Testis (tissue), 3 donors: ENCODE data around the gene C1orf21. TPM values are rescaled to one million over a fixed set of nuclear protein-coding genes. Genes with fewer than 3 reads are reported as not detected.

Experiments
- DNase-seq: peaks from one replicate; pipeline ENCODE4 v3.0.0-alpha.2; 2019
- H3K27ac ChIP-seq, 2 donors: fragments of 200-600 bp; sonication (generic); one replicate each; pipeline ENCODE4 v1.5.1; 2019
- H3K27me3 ChIP-seq: fragments of 200-600 bp; sonication (generic); one replicate; pipeline ENCODE4 v1.5.1; 2019
- H3K36me3 ChIP-seq: fragments of 200-600 bp; sonication (generic); one replicate; pipeline ENCODE4 v1.5.1; 2017; ENCODE audit warnings: low read depth; ENCODE audit errors: missing control alignments
- H3K4me1 ChIP-seq: fragments of 200-600 bp; sonication (generic); one replicate; pipeline ENCODE4 v1.5.1; 2019
- H3K4me3 ChIP-seq, 2 donors: fragments of 200-600 bp; sonication (generic); one replicate each; pipeline ENCODE4 v1.5.1; 2017 to 2019
- H3K9me3 ChIP-seq: fragments of 200-600 bp; sonication (generic); one replicate; pipeline ENCODE4 v1.5.1; 2017
- CTCF ChIP-seq, 3 experiments: fragments of 450-650 bp in 2 of 3; fragments of 200-600 bp in 1 of 3; sonication (generic) in 1 of 3; IDR thresholded peaks; one replicate each; pipeline ENCODE4 v1.5.1; 2016 to 2019; ENCODE audit warnings: antibody characterized with exemption in 3 of 3, mild to moderate bottlenecking in 2 of 3, moderate library complexity in 1 of 3
- POLR2A ChIP-seq: fragments of 450-650 bp; IDR thresholded peaks from one replicate; pipeline ENCODE4 v1.6.1; 2017; ENCODE audit warnings: antibody characterized with exemption, mild to moderate bottlenecking, moderate library complexity
- WGBS, 2 donors: methylation state at CpG; one replicate each; pipeline ENCODE4 v1.1.5; 2018; 5-methylcytosine and 5-hydroxymethylcytosine counted together
- intact Hi-C: fragments of 100-400 bp; cut with DNase I; formaldehyde crosslinking; loops from one replicate; pipeline ENCODE4 v1.15.1; 2023; ENCODE audit warnings: low total_unique reads
- polyA plus RNA-seq: library from polyadenylated mRNA; stranded (reverse); fragments of 350-450 nt; fragmentation: Illumina TruSeq; extraction: RNeasy Lipid Tissue Mini Kit (QIAGEN cat#74804); gene quantifications from one replicate; pipeline ENCODE4 v1.2.3, GENCODE V29; 2014; ENCODE audit warnings: low read depth, low replicate concordance; ENCODE audit not compliant: insufficient read depth
- total RNA-seq, 2 donors: library from RNA; depleted of rRNA; stranded (reverse); fragments of >200 nt; gene quantifications; one replicate each; pipeline ENCODE4 v1.2.3, GENCODE V29; 2016

The C1orf21 gene
- total and polyA plus RNA-seq, 3 donors from 2014 or later, result 13.9 to 17.2 (median 16.0) TPM

- H3K36me3 ChIP-seq, result no peaks in the 10 kb centered on the region
- H3K9me3 ChIP-seq, result no peaks in the 10 kb centered on the region
- peaks cover 13% of the 10 kb centered on the region for H3K4me1 ChIP-seq
- no peaks in the 10 kb centered on the region for H3K27me3 ChIP-seq
- H3K27ac ChIP-seq, result no peak overlapping the region
- TF ChIP-seq POLR2A (no peak), CTCF (IDR thresholded peaks at IDR 0.05) (no peak)
- intact Hi-C loops, result no loop called here
- H3K4me3 ChIP-seq, result no peak overlapping the region
- DNase-seq, result no peak
- 62 to 87% methylated on average over 3 of the region's 3 CpGs for WGBS, 2 donors
Measured at GRCh38 chr1:184557423-184558347, 170.9 kb downstream of the C1orf21 start.

GRCh38 chr1:184558691-184559090 lies 171.9 kb downstream of the C1orf21 start:
- Histone ChIP-seq H3K9me3 (no peaks in the 10 kb centered on the region), H3K4me3 (no peak overlapping the region), H3K27me3 (no peaks in the 10 kb centered on the region), H3K4me1 (peaks cover 17% of the 10 kb centered on the region), H3K36me3 (no peaks in the 10 kb centered on the region), H3K27ac (no peak overlapping the region)
- DNase-seq, result no peak
- intact Hi-C loops, result no loop called here
- no peak for TF ChIP-seq CTCF (IDR thresholded peaks at IDR 0.05)
- no peak for TF ChIP-seq POLR2A

GRCh38 chr1:184559117-184559713 lies 172.4 kb downstream of the C1orf21 start:
- WGBS, 2 donors, result 71 to 82% methylated on average over 1 of the region's 1 CpG
- no peak for DNase-seq
- TF ChIP-seq CTCF (IDR thresholded peaks at IDR 0.05) (no peak), POLR2A (no peak)
- Histone ChIP-seq H3K27ac (no peak overlapping the region), H3K36me3 (no peaks in the 10 kb centered on the region), H3K4me3 (no peak overlapping the region), H3K27me3 (no peaks in the 10 kb centered on the region), H3K4me1 (peaks cover 17% of the 10 kb centered on the region), H3K9me3 (no peaks in the 10 kb centered on the region)
- intact Hi-C loops, result no loop called here

GRCh38 chr1:184562806-184563205 lies 176.0 kb downstream of the C1orf21 start:
- DNase-seq, result no peak
- WGBS, 2 donors, result 37 to 71% methylated on average over 1 of the region's 1 CpG
- Histone ChIP-seq H3K27ac (peak overlapping the region in 1 of 2 donors; percentile 65), H3K27me3 (no peaks in the 10 kb centered on the region), H3K4me3 (no peak overlapping the region), H3K4me1 (peaks cover 17% of the 10 kb centered on the region), H3K9me3 (no peaks in the 10 kb centered on the region), H3K36me3 (no peaks in the 10 kb centered on the region)
- intact Hi-C loops, result no loop called here
- TF ChIP-seq POLR2A, result no peak
- no peak for TF ChIP-seq CTCF (IDR thresholded peaks at IDR 0.05)
